ENCODE results near the gene MOB3A.

- TF ChIP-seq CTCF (IDR thresholded peaks at IDR 0.05; ENCODE audit: borderline replicate concordance, extremely low read depth, low read length, poor library complexity, severe bottlenecking), result no peak
- TF ChIP-seq EZH2 (IDR thresholded peaks at IDR 0.05; ENCODE audit: borderline replicate concordance, low read depth, low read length, severe bottlenecking), result no peak
Observed at GRCh38 chr19:2080336-2080988, 15.7 kb downstream of the MOB3A start.

Data from DND-41 (cell line).